Stimulated activated CD8-positive, alpha-beta memory T cell treated with anti-CD3 and anti-CD28 coated beads, Interleukin-7, amount 100 ng/mL, for 48 hours (primary cell): Measurements from ENCODE around the gene SYNC.
A peak's percentile ranks its signal among the peaks of the same experiment; 100 is the strongest.
"Not testable (repeated sequence)": the region's sequence is repeated elsewhere in the genome, so short reads cannot be mapped to it uniquely, and the experiment has no call there.

Experiments
- DNase-seq, 2 donors: peaks; one replicate each; pipeline ENCODE4 v3.0.0-alpha.2; 2020; ENCODE audit warnings: low read depth in 1 of 2; ENCODE audit errors: extremely low read depth in 1 of 2

SYNC gene

DNA sequence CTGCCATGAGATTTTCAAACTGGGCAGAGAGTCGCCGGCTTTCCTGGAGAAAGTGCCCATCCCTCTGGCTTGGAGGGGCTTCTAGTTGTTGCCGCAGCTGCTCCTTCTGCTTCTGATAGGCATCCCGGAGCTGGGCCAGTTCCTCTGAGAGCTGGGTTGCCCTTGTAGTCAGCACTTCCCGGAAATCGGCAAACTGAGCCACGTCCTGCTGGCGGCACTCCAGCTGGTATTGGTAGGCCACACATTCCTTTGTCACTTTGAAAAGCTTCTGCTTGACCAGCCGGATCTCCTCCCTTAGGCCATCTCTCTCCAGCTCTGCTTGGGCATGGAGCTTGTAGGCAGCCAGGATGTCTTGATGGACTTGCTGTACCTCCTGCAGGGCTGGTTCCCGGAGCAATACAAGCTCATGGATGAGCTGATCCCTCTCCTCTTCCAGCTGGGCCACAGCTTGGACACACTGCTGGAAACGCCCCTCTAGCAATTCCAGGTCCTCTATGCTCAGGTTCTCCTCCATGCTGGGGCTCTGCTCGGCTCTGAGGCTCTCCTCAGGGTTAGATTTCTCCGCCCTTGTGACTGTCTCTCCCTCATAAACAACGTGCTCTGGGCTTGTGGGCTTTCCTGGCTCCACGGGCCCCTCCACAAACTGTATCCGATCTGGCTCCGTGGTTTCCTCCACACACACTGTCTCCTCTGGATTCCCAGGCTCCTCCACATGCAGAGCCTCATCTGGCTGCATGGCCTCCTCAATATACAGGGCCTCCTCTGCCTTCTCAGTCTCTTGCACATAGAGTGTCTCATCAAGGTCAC lies 7.3 kb downstream of the SYNC start:
- no peak for DNase-seq

DNA sequence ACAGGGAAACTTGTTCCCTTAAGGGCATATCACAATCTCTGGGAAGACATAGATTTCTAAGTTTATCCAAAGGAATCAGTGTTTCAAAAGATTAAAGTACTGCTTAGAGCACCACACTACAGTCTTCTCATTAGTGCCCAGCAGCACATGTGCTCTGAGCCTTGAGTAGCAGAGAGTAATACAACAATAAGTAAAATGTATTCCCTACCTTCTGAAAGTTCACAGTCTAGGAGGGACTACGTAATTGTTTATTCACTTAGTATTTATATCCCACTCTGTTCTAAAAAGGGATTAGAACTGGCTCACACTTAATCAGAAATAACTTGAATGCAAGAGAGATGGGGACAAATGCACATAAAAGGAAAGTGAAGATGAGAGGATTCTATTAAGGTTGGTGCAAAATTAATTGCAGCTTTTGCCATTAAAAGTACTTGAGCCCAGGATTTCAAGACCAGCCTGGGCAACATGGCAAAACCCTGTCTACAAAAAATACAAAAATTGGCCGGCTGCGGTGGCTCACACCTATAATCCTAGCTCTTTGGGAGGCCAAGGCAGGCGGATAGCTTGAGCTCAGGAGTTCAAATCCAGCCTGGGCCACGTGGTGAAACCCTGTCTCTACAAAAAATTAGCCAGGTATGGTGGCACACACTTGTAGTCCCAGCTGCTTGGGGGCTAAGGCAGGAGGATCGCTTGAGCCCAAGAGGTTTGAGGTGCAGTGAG lies 9.0 kb downstream of the SYNC start:
- no peak for DNase-seq

DNA sequence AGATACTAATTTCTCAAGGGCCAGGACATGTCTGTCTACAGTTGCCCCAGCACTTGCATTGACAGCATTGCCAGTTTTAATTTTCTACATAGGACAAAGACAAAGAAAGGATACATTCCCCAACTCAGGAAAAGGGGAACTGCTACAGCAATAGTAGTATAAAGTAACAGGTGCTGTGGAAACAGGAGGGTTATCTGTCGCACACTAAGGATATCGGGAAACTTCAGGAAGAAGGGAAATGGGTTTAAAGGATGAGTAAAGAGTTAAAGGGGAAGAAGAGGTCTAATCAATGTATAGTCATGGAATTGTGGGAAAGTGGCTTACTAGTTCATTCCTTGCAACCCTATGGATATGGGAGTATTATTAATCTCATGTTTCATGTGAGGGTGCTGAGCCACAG lies 16.2 kb downstream of the SYNC start:
- DNase-seq = no peak

DNA sequence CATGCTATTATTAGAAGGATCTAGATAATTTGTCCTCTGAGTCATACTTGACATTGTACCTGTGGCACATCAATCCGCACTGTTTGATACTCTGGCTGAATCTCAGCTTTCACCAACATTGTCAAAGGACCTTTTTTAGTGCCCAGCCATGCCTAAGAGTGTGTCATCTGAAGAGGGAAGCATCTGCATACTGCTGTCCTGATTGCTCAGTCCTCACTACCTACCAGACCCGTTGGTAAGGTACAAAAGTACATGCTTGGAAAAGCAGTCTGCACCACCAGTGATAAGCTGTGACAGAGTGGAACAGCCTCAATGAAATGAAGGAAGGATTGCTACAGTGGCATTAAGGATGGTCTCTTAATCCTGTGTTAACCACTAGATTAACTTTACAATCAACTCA lies 17.1 kb downstream of the SYNC start:
- DNase-seq = no peak

DNA sequence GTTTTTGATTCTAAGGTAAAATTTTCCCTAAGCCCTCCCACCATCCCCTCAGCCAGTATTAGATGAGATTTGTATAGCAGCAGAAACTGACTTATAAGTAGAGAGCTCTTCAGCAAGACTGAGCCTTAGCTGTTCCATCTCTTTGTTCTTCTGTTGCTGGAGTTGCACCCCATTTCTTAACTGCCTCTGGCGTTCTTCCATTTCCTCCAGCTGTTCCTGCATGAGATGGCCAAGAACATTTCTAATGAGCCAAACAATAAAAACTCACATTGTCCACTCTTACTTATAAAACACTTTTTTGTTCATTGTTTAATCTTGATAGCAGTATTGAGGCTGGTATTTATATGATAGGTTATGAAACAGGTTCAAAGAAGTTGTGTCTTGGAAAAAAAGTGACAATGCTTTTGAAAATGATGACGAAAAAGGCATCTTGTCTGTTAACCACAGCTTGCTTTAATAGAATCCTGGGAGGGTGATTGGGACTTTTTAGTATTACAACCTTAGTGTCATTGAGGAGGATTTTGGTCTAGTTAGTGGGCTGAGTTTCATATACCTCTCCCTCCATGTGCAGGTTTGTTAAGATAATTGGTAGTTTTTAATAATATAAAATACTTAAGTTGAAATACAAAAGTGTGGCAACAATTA lies 18.3 kb downstream of the SYNC start:
- no peak for DNase-seq

DNA sequence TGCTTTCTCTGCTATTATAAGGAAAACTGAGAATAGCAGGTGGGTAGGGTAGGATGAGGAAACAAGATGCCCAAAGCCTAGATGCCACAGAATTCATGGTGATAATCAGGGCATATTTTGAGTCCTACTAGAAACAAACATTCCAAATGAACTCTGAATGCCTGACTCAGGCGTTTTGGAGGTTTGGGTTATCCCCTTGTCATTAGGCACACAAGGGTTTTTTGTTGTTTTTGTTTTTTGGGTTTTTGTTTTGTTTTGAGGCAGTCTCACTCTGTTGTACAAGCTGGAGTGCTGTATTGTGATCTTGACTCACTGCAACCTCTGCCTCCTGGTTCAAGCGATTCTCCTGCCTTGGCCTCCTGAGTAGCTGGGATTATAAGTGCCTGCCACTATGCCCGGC lies 19.2 kb downstream of the SYNC start:
- no peak for DNase-seq

DNA sequence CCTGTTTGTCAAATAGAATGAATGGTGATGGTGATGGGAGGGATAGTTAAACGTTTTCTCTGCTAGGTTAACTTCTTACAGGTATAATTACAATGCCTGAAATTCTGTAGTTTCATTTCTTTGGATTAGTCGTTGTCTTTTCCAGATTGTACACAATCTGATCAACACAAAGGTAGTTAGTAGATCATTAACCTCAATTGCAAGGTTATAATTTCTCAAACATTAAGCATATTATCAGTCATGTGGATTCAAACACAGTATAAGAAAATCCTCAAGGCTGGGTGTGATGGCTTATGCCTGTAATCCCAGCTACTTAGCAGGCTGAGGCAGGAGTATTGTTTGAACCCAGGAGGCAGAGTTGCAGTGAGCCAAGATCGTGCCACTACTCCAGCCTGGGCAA lies 20.6 kb downstream of the SYNC start:
- no peak for DNase-seq

DNA sequence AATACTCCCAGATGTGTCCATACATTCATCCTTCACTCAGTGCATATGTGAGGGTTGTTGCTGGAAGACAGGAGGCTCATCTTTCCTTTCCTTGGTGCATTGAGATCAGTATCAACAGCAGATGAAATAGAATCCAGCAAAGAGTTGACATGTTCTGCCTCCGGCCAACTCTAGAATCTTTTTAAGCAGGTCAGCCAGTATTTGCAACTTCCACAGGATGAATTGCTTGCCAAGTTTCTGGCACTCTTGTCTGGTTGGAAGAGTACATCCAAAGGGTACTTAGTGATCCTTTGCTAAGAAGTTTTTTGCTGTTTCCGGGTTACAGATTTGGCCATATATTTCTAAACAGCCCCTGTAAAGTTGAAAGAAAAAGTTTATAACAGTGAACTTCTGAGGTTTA lies 21.1 kb downstream of the SYNC start:
- DNase-seq = no peak

DNA sequence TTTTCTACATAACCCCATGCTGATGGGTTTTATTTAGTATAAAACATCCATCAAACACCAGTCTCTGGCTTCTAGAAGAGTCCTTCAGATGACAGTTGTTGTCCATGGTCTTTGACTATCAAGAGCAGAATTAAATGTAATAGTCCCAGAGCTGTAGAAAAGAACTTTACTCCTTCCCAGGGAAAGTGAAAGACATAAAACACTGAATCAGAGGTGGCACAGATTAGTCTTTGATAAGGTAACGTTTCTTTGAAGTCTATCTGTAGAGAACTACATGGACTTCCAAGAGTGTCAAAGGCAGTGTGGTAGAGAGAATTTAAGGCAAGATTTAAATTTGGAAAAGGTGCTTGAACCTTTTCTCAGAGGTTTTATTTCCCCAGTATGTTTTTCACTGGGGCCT lies 21.9 kb downstream of the SYNC start:
- DNase-seq = no peak

DNA sequence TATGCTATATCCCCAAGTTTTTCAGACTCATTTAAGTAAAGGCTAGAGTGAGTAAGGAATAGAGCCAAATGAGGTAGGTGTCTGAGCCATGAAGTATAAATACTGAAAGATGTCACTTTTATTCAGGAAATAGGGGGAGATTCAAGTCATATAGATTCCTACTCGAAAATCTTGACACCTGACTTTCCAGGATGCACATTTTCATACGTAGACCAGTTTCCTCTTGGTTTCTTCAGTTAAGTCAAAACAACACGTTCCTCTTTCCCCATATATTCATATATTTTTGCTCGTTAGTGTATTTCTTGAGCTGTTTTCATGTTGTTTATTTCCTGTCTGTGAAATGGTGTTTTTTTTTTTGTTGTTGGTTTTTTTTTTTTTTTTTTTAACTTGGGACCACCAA lies 22.6 kb downstream of the SYNC start:
- DNase-seq = not testable (repeated sequence)

DNA sequence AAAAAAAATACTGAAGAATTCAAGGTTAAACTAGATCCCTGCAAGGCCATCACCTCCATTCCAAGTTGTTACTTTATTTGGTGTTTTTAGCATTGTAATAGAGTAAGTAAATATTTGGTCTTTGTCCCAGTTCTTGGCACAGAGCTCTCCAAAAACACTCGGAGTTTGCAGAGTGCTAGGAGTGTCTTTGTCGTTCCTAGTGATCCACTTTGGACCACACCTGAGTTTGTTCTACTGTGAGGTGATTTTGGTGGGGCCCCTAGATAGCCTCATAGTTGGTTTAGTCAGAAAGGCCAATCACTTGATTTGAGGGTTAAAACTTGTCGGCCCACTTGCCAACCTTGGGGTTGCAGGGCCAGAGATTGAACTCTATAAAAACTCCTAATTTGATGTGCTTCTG lies 25.6 kb downstream of the SYNC start:
- no peak for DNase-seq

DNA sequence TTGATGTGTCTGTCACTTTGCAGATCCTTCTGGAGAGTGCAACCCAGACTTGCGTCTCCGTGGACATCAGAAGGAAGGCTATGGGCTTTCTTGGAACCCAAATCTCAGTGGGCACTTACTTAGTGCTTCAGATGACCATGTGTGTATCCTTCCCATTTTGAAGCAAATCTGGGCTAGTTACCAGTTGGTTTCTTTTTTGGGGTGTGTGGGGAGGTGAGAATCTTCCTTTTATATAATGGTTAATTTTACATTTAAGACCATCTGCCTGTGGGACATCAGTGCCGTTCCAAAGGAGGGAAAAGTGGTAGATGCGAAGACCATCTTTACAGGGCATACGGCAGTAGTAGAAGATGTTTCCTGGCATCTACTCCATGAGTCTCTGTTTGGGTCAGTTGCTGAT lies 33.9 kb downstream of the SYNC start:
- DNase-seq = not testable (repeated sequence)

DNA sequence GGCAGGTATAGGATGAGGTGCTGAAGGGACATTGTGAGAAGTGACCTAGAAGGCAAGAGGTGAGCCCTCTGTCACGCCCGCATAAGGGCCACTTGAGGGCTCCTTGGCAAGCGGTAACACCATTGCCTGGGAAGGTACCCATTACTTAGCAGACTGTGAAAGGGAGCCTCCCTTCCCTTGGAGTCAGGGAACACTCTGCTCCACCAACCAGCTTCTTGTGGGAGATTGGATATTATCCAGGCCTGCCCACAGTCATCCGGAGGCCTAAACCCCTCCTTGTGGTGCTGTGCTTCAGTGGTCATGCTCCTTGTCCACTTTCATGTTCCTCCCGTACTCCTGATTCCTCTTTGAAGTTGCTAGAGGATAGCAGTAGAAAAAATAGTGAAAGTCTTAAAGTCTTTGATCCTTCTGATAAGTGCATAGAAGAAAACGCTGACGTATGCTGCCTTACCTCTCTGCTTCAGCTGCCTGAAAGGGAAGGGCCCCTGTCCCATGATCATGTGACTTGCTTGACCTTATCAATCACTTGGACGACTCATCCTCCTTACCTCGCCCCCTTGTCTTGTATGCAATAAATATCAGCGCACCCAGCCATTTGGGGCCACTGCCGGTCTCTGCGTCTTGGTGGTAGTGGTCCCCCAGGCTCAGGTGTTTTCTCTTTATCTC lies 35.5 kb downstream of the SYNC start:
- no peak for DNase-seq

DNA sequence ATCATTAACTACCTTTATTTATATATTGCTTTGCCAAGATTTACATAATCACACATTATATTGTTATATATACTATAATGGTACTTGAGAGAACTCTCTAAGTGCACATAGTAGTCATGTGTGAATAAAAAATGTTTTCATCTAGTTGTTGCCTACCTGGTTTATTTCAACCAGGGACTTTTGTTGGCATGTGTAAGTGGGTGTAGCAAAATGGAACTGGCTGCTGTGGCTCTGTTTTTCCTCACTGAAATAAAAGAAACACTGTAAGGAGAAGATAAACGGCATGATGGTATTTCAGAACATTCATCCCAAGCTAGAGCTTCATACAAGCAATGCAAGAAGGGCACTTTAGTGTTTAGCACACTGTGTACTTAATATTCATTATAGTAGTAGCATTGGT lies 36.7 kb downstream of the SYNC start:
- DNase-seq = no peak

DNA sequence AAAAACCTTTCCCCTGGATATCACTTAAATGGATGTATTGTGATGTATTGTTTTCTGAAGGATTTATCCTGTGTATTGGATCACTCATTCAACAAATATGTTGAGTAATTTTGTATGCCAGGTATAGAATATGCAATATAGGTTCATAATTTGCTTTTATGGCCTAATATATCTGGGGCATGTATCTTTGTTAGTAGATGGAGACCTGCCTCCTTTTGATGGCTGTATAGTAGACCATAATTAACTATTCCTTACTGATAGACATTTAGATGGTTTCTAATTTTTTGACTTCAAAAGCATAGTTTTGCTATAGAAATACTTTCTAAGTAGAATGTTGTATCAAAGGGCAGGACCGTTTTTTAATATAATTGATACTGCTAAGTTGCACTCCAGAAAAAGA lies 43.0 kb downstream of the SYNC start:
- no peak for DNase-seq

DNA sequence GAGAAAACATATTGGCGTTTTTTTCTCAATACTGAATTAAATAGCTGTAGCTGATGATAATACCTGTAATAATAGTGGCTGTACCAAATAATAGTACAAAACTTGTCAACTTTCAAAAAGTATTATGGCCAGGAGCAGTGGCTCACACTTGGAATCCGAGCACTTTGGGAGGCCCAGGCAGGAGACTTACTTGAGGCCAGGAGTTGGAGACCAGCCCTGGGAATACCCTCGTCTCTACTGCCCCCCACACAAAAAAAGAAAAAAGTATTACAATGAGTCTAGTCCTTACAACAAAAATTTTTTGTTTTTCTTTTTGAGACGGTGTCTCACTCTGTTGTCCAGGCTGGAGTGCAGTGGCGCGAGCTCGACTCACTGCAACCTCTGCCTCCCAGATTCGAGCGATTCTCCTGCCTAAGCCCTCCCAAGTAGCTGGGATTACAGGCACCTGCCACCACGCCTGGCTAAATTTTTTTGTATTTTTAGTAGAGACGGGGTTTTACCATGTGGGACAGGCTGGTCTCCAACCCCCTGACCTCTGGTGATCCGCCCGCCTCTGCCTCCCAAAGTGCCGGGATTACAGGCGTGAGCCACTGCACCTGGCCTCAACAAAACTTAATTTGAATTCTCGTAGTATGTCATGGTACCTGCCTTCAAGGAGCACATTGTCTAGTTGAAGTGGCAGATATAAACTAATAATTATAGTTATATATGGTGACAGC lies 50.2 kb downstream of the SYNC start:
- no peak for DNase-seq

DNA sequence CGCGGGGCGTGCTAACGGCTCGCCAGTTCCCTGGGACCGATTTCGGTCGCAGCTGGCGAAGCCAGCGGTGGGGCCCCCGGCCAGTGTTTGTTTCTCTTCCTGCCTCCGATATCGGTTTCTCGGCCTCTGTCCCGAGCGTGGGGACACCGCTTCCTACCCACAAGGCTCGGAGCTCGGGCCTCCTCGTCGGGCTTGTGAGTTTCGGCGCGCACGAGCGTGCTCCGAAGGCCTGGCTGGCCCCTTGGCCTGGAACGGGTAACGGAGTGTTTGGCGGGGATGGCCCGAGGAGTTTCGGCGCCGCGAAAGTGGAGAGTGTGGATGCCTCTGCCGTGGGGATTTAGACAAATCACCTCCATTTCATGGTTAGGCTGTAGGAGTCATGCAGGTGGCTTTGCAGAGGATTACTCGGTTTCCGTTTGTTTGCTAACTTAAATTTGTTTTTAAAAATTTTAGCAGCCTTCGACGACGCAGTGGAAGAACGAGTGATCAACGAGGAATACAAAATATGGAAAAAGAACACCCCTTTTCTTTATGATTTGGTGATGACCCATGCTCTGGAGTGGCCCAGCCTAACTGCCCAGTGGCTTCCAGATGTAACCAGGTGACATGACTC lies 51.0 kb downstream of the SYNC start:
- peak in 1 of 2 donors; percentile 17 for DNase-seq

DNA sequence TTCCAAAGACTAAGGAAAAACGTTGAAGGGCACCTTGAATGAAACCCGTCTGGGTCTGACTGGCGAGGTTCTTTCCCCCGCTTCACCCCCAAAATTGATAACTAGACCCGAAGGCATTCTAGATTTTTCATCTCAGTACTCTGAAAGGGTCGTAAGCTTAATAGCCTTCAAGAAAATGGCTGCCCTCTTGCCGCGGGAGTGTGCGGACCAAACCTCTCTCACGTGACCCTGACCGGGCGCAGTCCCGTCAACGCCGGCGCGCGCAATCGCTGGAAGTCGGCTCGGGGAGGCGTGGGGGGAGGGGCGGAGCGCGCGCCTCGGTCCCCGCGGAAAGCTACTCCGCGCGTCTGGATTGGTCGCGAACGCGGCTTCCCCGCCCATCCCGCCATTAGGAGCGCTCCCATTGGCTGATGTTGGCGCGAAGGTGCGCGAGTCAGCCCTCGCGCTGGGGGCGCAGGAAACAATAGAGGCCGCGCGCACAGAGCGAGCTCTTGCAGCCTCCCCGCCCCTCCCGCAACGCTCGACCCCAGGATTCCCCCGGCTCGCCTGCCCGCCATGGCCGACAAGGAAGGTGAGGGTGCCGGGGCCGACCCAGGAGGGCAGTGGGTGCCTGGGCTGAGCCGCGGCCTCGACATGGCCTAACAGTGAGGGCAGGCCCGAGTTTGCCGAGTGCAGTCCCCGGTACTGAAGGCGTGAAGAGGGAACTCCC lies 51.7 kb downstream of the SYNC start, which contains the start of gene RBBP4:
TSS of gene RBBP4 (plus strand) at position 457 of the 709 bp plus-strand sequence. CDS start at position 556, 99 bp downstream.
- DNase-seq = peak; percentile 95 to 99

DNA sequence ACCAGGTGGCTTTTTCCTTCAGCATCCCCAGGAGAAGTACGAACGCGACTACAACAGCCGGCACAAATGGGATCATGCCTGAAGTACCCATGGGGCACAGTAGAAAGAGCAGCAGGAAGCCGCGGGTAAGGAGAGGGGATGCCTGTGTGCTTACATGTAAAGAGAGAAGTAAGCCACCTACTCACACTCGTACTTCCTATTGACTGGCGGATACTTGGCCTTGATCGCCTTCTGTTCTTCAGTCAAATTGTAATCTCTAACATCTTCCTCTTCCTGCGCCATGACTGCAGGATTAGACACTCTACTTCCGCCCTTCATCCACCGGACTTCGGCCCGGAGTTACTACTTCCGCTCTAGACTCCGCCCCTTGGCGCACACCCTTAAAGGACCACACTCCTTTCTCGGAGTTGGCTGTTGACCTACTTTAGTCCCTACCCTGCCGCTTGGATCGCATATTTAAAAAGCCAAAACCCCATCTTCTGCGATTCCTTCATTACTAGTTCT lies 52.3 kb downstream of the SYNC start, which contains the start of gene ZBTB8OS:
TSS of gene ZBTB8OS (minus strand) at position 303 of the 504 bp plus-strand sequence. CDS start at position 282, 21 bp downstream.
- peak; percentile 55 to 83 for DNase-seq
